NCI-H1092 (cell line): ENCODE data around the gene SVIL.
"Not testable (repeated sequence)": the region's sequence is repeated elsewhere in the genome, so short reads cannot be mapped to it uniquely, and the experiment has no call there.

Experiments used
- DNase-seq: peaks from one replicate; lab custom pipeline; 2025; lab: John Stamatoyannopoulos, UW

Gene SVIL

GRCh38 chr10:29541422-29542210 is 93.2 kb downstream of the SVIL start:
- DNase-seq, result no peak

DNA sequence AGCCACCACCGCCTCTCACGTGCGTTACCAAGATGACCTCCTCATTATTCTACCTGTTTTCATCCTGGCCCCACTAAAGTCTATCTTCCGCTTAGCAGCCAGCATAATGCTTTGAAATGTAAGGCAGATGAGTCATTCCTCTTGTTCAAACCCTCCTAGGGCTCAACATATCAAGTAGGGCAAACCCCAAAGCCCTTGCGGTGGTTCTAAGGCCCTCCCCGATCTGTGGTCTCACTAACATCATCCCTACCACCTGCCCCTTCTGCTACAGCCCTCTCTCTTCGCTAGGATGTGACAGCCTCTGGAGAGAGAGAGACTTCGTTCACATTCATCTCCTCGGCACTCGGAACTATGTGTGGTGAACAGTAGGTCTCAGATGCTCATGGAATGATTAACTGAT is 94.8 kb downstream of the SVIL start:
- no peak for DNase-seq

DNA sequence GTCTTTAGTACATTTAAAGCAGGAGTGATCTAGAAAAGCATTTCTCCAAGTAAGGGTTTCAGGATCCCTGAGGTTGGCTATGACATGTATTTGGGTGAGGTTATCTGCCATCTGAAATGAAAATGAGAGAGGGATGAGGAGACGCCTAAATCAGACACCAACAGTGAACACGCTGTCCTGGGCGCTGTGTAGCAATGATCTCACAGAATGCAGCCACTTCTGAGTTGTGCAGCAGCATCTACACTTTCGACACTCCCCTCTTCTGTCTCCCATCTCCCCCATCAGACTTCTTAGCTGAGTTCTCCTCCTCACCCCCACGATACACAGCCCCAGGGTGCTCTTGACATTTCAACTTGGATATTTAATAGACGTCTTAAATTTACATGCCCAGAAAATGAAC is 95.4 kb downstream of the SVIL start:
- DNase-seq, result no peak

DNA sequence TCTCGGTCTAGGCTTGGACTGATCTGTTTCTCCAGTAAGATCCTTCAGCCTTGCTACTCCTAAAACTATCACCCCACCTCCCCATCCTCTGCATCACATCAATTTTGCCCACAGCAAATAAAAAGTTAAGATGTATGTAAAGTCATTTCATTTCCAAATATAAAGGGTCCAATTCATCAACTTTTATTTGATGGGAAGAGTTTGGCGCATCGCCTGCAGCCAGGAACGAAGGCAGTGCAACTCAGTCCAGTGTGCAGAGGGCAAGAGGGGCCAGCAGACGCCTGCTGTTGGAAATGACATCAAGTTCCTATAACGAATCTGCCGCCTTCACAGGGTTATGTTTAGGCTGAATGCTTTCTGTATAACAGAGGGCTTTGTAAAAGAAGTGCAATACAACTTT is 97.0 kb downstream of the SVIL start:
- DNase-seq, result no peak

DNA sequence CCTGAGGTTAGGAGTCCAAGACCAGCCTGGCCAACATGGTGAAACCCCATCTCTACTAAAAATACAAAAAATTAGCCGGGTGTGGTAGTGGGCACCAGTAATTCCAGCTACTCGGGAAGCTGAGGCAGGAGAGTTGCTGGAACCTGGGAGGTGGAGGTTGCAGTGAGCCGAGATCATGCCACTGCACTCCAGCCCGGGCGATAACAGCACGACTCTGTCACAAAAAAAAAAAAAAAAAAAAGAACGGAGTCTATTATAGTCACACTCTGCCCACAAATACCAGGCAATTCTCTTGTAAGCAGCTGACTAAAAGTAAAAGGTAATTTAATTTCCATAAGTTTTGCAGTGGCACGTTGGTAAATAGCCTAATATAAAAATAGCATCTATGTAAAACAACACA is 98.1 kb downstream of the SVIL start:
- not testable (repeated sequence) for DNase-seq

DNA sequence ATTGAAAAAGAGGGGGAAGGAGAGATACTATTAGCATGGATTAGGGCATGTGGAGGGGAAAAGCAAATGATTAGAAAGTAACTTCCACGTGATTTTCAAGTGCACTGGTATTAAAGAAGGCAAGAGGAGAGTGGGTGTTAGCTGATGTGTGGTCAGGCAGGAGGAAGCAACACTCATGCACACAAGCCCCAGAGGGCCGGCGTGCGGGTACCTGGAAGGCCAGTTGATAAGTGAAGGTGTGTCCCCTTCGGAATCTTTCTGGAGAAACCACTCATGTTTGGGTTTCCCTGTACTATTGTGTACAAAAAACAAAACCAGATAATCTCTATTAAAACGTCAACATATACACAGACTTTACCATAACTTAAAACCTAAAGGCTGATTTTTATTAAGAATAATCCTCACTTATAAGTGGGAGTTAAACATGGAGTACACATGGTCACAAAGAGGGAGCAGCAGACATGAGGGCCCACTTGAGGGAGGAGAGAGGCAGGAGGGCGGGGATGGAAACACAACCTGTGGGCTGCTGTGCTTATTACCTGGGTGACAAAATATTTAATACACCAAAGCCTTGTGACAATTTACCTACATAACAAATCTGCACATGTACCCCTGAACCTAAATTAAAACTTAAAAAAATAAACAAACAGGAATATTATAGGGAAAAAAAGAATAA is 98.9 kb downstream of the SVIL start:
- no peak for DNase-seq

DNA sequence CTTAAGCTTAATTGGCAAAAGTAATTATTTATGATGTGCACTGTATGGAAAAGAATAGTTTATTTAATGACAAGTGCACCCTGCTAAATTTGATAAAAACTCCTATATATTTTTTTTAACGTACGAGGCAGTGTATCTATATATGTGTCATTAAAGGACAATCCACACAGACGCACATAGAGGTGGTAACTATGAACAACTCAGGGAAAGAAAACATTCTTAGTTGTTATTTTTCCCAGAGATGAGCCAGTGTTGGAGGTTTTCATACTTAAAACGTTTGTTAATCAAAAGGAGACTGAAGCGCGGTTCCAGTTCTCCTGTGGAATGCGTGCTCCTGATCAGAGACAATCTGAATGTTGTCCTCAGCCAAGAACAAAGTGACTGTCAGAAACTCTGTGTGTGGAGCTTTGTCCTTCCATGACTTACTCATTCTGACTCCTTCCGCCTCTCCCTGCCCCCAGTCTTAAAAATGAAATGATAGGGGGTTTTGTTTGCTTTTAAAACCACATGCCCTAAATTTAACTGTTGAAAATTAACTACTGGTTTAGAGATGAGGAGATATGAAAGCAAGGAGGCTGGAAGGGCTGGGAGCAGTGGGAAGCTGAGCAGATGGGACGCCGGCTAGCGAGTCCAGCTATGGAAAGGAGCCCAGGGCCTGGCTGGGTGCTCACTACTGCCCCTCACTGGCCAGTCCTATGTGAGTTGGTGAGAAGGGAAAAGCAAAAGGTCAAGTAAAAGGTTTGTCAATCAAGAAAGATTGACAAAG is 99.6 kb downstream of the SVIL start:
- no peak for DNase-seq

DNA sequence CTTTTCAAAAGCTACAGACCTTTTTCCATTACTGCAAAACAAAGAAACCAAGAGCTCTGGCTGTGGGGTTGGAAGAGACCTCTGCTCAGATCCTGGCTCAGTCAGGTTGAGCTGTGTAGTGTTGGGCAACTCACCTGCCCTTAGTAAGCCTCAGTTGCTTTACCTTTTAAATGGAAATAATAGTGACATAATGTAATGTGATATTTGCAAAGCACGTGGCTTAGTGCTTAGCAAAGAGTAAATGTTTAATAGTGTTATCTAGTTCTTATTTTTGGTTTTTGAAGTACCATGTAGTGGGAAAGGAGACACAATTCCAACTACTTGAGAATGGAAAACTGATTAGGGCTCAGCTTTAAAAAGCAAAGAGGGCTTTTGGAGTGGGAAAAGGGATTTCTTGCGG is 100.2 kb downstream of the SVIL start:
- no peak for DNase-seq

GRCh38 chr10:29533696-29534285 is 101.0 kb downstream of the SVIL start:
- DNase-seq, result no peak

DNA sequence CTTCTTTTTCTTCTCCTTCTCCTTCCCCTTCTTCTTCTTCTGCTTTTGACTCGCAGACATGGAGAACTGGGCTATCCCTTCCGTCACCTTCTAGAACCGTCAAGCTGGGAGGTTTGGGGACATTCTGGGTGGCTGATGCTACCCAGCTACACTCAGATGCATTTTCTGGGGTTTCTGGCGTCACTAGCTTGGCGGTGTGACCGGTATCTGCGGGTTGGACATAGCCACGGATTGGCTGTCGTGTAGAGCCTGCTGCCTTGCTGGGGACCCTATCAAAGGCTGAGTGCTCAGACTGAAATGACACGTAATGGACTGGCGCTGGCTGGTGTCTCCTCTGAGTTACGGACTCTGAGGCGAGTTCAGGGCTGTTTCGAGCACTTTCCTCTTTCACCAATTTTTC is 101.7 kb downstream of the SVIL start:
- no peak for DNase-seq

DNA sequence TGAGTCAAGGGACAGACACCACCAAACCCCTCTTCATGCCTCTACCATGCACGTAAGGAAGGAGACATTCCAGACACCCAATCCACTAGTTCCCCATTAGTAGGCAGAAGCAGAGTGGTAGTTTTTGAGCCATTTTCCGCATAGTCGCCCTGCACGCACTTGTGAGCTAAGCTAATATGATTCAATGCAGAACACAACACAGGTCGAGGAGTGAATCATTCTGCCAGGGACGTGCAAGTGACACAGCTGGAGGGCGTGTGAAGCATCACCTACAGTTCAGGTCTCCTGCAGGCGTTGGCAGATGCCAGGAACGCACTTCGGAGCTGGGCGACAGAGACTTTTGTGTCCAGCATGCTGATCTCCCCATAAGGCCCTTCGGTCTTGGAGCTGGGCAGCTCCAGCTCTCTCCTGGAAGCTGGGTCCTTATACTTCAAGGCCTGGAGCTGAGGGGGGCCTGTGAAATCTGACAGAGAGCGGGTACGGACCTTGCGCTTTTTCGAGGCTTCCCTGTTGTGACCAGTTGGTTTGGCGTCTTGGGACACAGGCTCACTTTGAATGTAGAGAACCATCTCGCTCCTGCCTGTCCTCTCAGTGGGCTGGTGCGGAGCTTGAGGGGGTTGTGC is 102.4 kb downstream of the SVIL start:
- no peak for DNase-seq

DNA sequence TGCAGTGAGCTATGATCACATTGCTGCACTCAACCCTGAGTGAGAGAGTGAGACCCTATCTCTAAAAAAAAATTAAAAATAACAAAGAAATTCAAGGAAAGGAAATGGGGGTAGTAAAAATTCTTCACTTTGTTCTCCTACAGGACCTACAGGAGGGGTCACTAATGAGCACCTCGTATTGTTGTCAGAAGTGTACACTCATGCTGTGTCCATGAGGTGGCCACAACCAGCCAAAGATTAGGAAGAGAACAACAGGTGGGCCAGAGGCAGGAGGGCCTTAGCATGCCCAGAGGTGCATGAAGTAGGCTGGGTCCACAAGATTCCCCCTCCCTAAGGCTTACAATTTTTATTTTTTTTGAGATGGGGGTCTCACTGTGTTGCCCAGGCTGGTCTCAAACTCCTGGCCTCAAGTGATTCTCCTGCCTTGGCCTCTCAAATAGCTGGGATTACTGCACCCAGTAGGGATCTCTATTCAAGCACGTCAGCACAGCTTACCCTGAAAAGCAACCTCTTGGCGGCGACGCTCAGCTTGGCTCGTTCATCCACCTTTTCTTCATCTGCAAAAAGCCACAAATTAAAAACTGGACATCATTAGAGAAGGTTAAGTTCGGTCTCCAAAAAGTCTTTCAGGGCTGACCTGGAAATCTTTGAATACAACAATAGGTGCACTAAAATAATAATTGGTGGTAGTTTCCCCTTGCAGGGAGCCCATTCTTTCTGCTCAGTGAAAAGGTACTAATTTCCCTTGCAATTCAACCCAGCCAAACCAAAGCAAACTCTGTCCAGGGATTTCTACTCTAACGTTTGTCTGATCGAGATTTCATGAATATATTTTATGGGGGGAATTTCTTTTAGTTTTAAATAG is 104.4 kb downstream of the SVIL start:
- DNase-seq, result no peak

GRCh38 chr10:29529146-29529545 is 105.6 kb downstream of the SVIL start:
- no peak for DNase-seq

GRCh38 chr10:29525762-29526161 is 109.0 kb downstream of the SVIL start:
- DNase-seq, result no peak

- DNase-seq, result no peak
These were observed 110.1 kb downstream of the SVIL start for GRCh38 chr10:29524720-29525119.

DNA sequence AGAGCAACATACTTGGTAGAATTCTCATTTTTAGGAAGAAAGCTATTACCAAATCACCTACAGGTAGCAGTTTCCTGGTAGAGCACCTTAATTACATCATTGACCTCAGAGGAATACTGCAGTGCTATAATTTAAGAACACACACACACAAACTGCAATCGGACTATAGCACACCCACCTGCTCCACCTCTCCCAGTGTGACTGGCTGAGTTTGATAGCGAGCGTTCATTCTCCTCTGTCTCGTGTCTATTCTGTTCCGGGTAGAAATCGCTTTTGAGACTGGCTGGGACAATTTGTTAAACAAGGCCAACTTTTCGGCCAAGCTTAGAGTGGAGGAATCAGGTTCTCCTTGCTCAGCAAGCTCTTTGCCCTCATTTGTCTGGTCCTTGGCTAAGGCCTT is 110.5 kb downstream of the SVIL start:
- no peak for DNase-seq

GRCh38 chr10:29522918-29523317 is 111.9 kb downstream of the SVIL start:
- DNase-seq, result no peak

- DNase-seq, result no peak
These were observed 112.5 kb downstream of the SVIL start for GRCh38 chr10:29522061-29522855.

GRCh38 chr10:29519659-29520058 is 115.1 kb downstream of the SVIL start:
- DNase-seq, result no peak

- DNase-seq, result no peak
These were observed 117.3 kb downstream of the SVIL start for GRCh38 chr10:29517352-29517923.
